Chondrocyte (in vitro differentiated cells): ENCODE measurements around the gene MRPS22. TPM values are rescaled to one million over a fixed set of nuclear protein-coding genes. Genes with fewer than 3 reads are reported as not detected.
A peak's percentile ranks its signal among the peaks of the same experiment; 100 is the strongest.

ENCODE experiments used
- DNase-seq: peaks from one replicate; pipeline ENCODE4 v3.0.0; 2021; ENCODE audit warnings: mixed read lengths, low spot score
- H3K27ac Mint-ChIP-seq: one replicate; pipeline ENCODE4 v1.8.0; 2021; ENCODE audit warnings: mild to moderate bottlenecking, moderate library complexity, mixed read lengths; ENCODE audit not compliant: unreplicated experiment
- H3K27me3 Mint-ChIP-seq: 2 replicates; pipeline ENCODE4 v1.8.0; 2021; ENCODE audit warnings: low read depth, mixed read lengths
- H3K36me3 Mint-ChIP-seq: 2 replicates; pipeline ENCODE4 v1.8.0; 2021; ENCODE audit warnings: low read depth, mixed read lengths
- H3K4me1 Mint-ChIP-seq: 2 replicates; pipeline ENCODE4 v1.8.0; 2021; ENCODE audit warnings: low read depth, mild to moderate bottlenecking, mixed read lengths
- H3K4me3 Mint-ChIP-seq: one replicate; pipeline ENCODE4 v1.8.0; 2021; ENCODE audit warnings: mild to moderate bottlenecking, moderate library complexity, mixed read lengths; ENCODE audit not compliant: unreplicated experiment
- H3K9me3 Mint-ChIP-seq: 2 replicates; pipeline ENCODE4 v1.8.0; 2021; ENCODE audit warnings: low read depth, mixed read lengths
- total RNA-seq: library from RNA; stranded (reverse); gene quantifications from 3 replicates; pipeline ENCODE4 v1.2.1, GENCODE V29; 2021
- TF ChIP-seq, protein P1 (sequence below): fragments of 200-600 bp; sonication (generic); IDR thresholded peaks from 2 replicates; pipeline ENCODE4 v1.5.0; 2021; ENCODE audit warnings: antibody characterized with exemption, mild to moderate bottlenecking, moderate library complexity

The MRPS22 gene
- total RNA-seq, 1 donor from 2014 or later: 29.5 TPM

DNA sequence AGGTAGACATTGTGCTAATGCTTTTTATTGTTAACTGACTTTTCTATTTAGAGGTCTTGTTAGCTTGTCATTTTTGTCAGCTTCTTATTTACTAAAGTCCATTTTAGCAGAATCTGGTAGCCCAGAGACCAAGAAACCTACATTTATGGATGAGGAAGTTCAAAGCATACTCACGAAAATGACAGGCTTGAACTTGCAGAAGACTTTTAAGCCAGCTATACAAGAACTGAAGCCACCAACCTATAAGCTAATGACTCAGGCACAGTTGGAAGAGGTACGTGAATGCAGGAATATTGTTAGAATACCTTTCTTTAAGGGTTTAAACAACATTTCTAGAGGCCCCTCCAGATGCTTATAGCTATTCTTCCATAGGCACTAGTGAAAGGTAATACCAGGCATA is 3.0 kb downstream of the MRPS22 start:
- H3K4me3 Mint-ChIP-seq: no peak overlapping the region
- peaks cover 24% of the 10 kb centered on the region for H3K36me3 Mint-ChIP-seq
- DNase-seq: no peak
- peaks cover 8% of the 10 kb centered on the region for H3K4me1 Mint-ChIP-seq
- TF ChIP-seq, protein P1, sequence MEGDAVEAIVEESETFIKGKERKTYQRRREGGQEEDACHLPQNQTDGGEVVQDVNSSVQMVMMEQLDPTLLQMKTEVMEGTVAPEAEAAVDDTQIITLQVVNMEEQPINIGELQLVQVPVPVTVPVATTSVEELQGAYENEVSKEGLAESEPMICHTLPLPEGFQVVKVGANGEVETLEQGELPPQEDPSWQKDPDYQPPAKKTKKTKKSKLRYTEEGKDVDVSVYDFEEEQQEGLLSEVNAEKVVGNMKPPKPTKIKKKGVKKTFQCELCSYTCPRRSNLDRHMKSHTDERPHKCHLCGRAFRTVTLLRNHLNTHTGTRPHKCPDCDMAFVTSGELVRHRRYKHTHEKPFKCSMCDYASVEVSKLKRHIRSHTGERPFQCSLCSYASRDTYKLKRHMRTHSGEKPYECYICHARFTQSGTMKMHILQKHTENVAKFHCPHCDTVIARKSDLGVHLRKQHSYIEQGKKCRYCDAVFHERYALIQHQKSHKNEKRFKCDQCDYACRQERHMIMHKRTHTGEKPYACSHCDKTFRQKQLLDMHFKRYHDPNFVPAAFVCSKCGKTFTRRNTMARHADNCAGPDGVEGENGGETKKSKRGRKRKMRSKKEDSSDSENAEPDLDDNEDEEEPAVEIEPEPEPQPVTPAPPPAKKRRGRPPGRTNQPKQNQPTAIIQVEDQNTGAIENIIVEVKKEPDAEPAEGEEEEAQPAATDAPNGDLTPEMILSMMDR: no peak
- peaks cover under 1% of the 10 kb centered on the region for H3K27me3 Mint-ChIP-seq
- H3K9me3 Mint-ChIP-seq: peaks cover 4% of the 10 kb centered on the region
- H3K27ac Mint-ChIP-seq: no peak overlapping the region

DNA sequence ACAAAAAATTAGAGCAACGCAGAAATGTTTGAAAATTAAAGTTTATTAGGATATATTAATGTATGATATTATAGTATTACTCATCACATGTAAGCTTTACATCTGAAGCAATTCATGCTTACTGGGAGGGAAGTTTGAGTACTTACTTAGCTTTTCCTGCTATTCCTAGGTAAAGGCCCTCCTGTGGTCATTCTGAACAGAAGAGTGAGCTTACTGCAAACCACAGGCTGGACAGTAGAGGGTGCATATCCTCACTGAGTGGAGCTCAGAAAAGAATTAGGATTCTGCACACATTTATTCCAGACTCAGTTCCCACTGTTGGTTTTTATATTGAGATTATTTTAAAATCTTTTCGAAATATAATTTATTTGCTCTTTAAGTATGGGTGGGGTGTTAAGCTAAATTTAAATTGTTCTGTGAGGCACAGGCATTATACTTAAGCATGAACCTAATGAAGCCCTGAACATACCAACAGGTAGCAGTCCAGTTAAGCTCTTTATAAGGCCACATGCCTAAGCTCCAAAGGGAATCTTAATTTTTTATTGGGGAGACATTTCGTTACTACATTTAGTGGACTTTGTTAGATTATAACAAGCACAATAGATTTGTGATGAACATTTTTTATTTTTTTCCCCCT is 10.2 kb downstream of the MRPS22 start:
- no peak for DNase-seq

DNA sequence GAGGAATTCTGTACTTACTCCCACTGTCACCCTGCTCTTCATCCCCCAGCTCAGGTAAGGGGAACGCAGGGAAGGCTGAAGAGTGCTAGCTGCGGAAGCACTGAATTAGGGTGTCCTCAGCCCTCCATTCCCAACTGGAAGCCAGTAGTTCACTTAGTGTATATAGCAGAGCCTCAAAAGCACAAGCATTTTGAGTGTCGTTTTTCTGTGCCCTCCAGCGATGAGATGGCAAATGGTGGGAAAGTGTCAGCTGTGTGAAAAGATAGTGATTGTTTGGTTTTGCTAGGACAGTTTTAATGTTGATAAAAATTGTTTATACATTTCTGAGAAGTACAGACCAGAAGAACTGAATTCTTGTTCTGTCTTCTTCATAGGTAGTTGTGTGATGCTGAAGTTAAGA is 10.8 kb downstream of the MRPS22 start:
- peak overlapping the region; percentile 49 for H3K27ac Mint-ChIP-seq
- no peaks in the 10 kb centered on the region for H3K9me3 Mint-ChIP-seq
- no peaks in the 10 kb centered on the region for H3K27me3 Mint-ChIP-seq
- no peak for DNase-seq
- H3K36me3 Mint-ChIP-seq: peaks cover 47% of the 10 kb centered on the region
- TF ChIP-seq, protein P1: no peak
- H3K4me1 Mint-ChIP-seq: peaks cover 4% of the 10 kb centered on the region
- H3K4me3 Mint-ChIP-seq: no peak overlapping the region

More for the DNA sequence above, 10.2 kb downstream of the MRPS22 start:
- no peaks in the 10 kb centered on the region for H3K9me3 Mint-ChIP-seq
- H3K27me3 Mint-ChIP-seq: no peaks in the 10 kb centered on the region
- no peak overlapping the region for H3K4me3 Mint-ChIP-seq
- peaks cover 4% of the 10 kb centered on the region for H3K4me1 Mint-ChIP-seq
- no peak overlapping the region for H3K27ac Mint-ChIP-seq
- TF ChIP-seq, protein P1: peak; percentile 86
- H3K36me3 Mint-ChIP-seq: peaks cover 50% of the 10 kb centered on the region

- peaks cover 51% of the 10 kb centered on the region for H3K36me3 Mint-ChIP-seq
- peaks cover 4% of the 10 kb centered on the region for H3K4me1 Mint-ChIP-seq
- DNase-seq: no peak
- H3K9me3 Mint-ChIP-seq: no peaks in the 10 kb centered on the region
- H3K27me3 Mint-ChIP-seq: no peaks in the 10 kb centered on the region
- TF ChIP-seq, protein P1: no peak
- peak overlapping the region; percentile 76 for H3K27ac Mint-ChIP-seq
- no peak overlapping the region for H3K4me3 Mint-ChIP-seq
These were observed 11.7 kb downstream of the MRPS22 start for GRCh38 chr3:139355476-139355875.

DNA sequence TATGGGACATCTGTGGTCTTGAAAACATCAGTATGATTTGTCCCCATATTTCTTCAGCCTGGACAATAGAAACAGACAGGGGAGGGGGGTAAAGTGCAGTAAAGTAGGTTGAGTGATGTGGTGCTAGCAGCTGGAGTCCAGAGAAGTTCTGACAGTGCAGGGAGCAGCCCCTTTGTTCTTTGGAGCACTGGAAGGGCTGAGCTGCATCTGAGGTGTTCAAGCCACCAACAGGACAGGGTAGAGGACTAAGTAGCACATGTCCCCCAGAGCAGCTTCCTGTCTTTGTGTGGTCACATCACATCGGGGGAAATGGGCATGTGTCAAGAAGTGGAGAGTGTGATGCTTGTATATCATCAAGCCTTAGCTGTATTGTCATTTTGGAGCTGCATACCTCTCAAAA is 12.1 kb downstream of the MRPS22 start:
- DNase-seq: no peak
- H3K27ac Mint-ChIP-seq: peak overlapping the region; percentile 76
- no peak overlapping the region for H3K4me3 Mint-ChIP-seq

More for the DNA sequence above, 12.1 kb downstream of the MRPS22 start:
- no peaks in the 10 kb centered on the region for H3K9me3 Mint-ChIP-seq
- peaks cover 4% of the 10 kb centered on the region for H3K4me1 Mint-ChIP-seq
- no peaks in the 10 kb centered on the region for H3K27me3 Mint-ChIP-seq
- H3K36me3 Mint-ChIP-seq: peaks cover 50% of the 10 kb centered on the region
- TF ChIP-seq, protein P1: no peak
